SHP77 (cell line): ENCODE measurements around the gene DOHH.
A peak's percentile ranks its signal among the peaks of the same experiment; 100 is the strongest.

Experiments used
- DNase-seq, 2 experiments: peaks; one replicate each; lab custom pipeline; 2025; lab: John Stamatoyannopoulos, UW

DOHH gene, protein sequence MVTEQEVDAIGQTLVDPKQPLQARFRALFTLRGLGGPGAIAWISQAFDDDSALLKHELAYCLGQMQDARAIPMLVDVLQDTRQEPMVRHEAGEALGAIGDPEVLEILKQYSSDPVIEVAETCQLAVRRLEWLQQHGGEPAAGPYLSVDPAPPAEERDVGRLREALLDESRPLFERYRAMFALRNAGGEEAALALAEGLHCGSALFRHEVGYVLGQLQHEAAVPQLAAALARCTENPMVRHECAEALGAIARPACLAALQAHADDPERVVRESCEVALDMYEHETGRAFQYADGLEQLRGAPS

DNA sequence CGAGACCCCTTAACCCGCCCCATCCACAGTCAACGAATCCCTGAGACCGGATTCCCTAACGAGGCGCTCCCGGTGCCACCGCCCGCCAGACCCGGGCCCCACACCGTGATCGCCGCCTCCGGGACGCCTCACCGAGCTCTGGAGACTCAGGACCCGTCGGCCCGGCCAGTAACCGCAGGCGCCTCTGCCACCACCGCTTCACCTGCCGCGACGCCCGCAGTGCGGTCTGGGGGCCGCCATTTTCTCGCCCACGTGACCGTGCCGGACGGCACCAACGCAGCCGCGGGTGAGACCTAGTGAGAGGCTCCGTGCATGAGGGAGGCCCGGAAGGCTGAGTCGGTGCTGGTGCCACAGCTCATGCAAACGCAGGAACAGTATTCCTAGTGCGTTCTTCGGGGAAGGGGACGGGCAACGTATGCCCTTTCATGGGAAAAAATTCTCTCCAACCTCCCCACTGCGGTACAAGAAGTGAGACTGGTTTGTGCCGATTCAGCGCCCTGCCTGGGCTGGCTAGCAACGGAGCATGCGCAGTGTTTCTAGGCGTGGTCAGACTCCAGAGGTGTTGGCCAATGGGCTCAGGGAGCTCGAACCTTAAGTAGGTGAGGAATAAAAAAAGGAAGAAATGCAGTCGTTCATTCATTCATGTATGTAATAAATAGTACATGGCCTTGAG, at the start of gene DOHH:
Gene DOHH (minus strand): TSS at position 246 of the 673 bp plus-strand sequence. CDS start 3,860 bp downstream, outside the sequence.
- peak; percentile 93 to 95 for DNase-seq

DNA sequence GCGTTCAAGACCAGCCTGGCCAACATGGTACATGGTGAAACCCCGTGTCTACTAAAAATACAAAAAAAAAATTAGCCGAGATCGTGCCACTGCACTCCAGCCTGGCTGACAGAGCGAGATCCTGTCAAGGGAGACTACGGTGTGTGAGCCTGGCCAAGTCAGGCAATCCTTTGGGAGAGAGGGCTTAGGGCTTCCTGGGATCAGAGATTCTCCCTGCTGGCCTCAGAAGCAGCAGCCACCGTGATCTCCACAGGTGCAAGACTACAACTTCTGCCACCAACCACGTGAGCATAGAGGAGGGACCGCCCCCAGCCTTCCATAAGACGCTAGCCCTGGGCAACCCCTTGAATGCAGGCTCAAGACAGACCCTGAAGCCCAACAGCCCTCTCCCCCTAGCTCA, 49.3 kb upstream of the DOHH start:
- no peak for DNase-seq

DNA sequence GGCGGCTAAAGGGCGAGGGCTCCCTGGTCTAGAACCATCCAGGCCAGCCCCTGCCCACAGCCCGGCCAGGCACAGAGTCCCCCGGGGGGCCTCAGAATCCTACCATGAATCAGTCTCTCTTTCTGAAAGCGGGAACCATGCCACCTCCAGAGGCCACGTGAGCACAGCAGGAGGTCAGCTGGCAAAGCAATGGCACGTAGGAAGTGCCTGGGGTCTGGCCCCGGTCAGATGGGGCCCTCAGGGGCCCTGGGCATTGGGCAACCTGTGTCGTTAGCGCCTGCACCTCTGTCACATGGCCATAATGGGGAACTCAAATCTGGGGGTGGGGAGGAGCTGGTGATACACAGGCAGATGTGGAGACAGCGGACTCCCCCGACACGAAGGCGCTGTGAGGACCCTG, 48.1 kb upstream of the DOHH start:
- no peak for DNase-seq

DNA sequence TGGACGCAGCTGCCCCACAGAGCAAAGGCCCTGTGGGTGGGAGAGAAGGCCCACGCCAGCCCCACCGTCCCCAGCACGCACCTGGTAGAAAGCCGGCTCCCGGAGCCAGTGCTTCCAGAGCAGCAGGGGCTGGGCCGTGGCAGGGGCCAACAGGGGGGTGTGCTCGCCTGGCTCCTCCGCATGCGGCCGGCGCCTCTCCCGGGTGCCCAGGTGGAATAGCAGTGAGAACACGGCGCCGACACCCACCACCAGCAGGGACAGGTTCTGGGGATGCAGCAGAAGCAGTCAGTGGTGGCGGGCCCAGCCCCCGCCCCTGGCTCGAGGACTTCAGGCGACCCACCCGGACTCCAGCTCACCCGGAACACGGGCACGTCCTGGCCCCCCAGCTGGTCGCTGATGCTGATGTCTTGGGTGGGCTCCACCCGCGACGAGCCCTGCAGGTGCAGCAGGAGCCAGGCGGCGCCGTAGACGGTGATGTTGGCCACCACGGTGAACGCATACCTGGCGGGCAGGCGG, 47.4 kb upstream of the DOHH start:
- no peak for DNase-seq

DNA sequence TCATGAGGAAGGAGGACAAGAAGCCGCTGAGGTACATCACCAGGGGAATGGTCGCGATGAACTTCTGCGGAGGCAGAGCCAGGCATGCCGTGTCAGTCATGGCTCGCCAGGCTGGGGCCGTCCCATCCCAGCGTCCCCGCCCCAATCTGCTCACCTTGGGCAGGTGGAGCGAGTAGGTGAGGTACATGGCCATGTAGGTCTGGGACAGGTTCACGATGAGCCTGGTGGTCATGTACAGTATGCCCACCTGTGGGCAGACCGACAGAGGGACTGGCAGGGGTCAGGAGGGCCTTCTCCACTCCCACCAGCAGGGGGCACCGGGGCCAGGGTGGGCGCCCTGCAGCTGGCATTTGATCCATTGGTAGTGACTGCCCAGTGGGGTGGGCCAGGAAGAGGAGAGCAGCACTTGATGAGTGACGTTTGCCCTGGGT, 46.8 kb upstream of the DOHH start:
- DNase-seq, result peak in 1 of 2 experiments; percentile 18

DNA sequence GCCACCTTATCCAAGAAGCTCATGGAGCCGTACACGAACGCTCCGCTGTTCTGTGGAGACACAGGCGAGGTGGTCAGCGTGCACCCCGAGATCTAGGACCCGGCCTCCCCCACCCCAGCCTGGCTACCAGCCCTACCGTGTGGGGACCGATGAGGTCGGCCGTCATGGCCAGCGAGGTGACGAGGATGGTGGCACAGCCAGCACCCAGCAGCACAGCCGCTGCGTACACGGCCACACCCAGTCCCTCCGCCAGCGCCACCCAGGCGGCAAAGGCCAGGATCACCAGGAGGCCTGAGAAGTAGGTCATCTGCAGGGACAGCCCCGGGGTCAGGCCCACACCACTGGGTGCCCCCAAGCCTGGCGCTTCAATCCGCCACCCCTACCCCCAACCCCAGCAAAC, 45.6 kb upstream of the DOHH start:
- no peak for DNase-seq

DNA sequence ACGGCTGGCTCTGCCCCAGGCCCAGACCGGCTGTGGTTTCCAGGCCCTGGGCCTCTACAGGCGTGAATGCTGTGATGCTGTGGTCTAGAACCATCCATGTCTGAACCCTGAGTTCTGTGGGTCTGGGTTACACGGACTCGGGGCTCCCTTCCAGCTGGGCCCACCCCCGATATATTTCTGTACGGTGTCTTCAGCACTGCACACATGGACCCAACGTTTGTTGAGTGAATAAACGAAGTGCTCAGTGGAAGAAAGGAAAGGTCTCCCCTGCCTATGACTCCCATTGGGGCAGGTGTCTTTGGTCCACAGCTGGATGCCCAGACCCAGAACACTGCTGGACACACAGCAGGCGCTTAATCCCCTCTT, 45.2 kb upstream of the DOHH start:
- DNase-seq, result no peak

DNA sequence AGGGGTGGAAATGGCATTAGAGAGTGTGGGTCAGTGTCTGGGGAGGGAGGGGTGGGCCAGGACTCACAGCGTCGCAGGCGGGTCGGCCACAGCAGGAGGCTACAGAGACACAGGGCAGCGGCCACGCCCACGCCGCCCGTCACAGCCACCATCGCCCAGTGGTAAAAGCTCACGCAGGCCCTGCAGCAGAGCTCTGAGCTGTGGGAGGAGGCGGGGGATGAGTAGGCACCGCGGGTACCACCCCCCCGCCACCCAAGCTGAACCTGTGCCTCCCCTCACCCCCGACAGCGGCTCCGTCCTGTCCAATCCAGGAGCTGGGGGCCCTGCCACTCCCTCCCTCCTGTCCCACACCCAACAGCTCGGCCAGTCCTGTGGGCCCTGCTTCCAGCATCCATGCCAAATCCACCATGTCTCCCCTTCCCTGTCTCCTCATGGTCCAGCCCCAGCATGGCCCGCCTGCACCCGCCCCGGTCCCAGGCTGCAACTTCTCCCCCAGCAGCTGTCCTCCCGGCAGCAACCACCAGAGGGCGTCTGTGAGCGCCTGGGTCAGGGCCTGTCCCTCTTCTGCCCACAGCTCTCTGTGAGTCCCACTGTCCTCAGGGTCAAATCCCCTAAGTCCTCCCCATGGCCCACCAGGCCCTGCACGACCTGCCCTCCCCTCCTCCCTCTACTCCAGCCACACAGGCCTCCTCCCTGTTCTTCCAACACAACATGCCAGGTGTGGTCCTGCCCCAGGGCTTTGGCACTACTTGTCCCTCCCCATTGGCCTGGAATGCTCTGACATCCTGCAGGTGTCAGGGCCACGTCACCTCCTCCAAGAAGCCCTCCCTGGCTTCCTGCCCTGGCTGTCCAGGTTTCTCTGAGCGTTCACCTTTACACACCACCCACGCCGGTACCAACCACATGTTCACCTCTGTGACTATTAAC, 44.5 kb upstream of the DOHH start:
- DNase-seq, result peak; percentile 12 to 20

DNA sequence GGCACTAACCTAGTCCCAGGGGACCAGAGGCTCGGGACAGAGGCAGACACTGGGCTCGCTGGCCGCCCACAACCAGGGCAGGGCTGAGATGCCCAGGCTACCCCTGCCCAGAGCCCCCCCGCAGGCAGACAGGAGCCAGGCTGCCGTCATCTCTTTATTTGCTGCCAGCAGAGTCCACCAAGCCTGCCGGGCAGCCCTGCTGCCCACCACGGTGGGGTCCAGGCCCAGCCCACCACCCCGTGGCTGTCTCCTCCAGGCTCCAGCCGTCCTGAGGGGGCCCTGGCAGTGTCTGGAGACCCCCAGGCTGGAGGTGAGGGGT, 43.5 kb upstream of the DOHH start:
- DNase-seq, result no peak

DNA sequence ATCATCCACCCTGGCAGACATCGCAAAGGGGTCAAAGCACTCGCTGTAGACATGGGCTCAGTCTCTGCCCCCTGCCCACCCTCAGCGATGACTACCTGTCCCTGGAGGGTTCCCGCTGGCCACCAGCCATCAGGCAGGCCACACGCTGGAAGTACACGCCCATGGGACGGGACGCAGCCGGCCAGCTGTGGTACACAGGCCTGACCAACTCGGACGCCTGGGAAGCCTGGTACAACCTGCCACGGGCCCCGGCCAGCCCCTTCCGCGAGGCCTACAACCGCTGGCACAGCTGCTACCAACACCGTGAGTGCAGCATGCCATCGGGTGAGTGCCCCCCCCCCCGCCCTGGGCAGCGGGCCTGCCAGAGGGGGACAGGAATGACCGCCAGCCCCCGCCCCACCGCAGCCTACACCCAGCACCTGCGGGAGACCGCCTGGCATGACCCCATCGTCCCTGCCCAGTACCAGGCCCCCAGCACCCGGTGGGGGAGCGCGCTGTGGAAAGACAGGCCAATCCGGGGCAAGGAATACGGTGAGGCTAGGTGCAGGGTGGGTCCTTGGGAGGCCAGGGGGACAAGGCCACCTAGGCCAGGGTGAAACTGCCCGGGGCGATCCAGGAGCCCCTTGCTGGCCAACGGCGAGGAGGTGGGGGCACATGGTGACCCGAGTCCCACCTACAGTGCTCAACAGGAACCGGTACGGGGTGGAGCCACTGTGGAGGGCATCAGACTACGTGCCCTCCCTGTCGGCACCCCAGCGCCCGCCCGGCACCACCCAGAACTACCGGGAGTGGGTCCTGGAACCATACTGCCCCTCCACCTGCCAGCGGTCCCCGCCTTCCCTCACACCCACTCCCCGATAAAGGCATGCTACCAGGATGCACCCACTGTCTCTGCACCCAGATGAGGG, 42.9 kb upstream of the DOHH start:
- DNase-seq, result no peak

DNA sequence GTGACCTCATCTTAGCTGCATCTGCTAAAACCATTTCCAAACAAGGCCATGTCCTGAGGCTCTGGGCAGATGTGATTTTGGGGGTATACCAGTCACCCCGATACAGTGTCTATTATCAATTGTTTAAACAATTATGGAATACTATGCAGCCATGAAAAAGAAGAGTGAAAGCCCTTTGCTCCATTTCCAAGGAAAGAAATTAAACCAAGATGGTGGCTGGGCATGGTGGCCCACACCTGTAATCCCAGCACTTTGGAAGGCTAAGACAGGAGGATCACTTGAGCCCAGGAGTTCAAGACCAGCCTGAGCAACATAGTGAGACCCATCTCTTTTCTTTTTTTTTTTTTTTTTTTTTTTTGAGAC, 39.3 kb upstream of the DOHH start:
- DNase-seq, result no peak

DNA sequence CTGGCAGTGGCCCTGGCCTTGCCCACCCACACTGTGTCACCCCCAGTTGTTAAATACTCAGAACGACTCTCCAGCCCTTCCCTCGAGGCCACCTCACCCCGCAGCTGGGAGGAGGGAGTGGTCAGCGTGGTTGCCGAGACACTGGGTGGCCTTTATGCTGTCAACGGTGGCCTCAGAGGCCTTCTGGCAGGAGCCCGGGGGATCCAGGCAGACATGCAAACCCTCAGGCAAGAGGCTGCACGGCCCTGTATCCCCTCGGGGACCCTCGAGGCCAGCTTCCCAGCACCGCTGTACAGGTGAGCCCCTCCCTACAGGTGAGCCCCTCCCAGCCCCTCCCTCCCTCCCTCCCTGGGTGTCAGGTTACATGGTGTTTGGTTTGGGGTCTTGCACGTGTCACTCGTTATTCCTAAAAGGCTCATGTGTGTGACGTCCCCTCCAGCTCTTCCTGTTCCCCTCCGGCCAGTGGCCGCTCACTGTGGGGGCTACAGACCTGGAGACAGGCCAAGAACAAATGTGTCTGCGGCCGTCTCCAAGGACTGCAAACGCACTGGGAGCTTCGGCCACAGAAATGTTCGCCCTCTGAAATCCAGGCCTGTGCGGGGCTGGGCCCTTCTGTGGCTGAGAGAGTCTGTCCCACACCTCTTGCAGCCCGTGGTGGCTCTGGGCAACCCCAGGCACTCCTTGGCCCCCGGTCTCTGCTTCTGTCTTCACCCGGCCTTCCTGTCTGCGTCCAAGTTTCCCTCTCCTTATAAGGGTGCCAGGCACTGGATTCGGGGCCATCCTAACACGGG, 38.7 kb upstream of the DOHH start, which contains the start of gene TEKTIP1:
Gene TEKTIP1 (plus strand): TSS at position 210 of the 791 bp plus-strand sequence. CDS start 4 bp downstream, at position 214.
- no peak for DNase-seq

DNA sequence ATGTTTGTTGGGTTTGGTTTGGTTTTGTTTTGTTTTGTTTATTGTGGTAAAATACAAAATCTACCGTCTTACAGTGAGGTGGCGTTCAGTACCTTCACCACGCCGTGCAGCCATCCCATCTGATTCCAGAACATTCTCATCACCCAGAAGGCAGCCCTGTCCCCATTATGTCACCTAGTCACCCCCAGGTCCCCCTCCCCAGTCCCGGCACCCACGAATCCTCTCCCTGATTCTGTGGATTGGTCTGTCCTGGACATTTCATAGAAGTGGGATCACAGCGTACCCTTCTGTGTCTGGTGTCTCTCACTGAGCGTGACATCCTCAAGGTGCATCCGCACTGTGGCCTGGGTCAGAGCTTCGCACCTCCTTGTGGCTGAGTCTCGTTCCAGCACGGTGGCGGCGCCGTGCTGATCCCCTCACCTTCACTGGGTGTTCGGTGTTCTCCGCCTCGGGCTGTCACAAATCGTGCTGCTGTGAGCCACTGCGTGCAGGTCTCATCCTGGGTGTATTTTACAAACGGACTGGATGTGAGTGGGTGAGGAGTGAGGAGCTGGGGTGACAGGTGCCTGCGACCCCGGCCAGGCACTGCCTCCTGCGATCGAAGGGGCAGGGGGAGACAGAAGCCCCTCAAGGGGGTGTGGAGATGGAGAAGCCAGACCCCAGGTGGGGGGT, 37.9 kb upstream of the DOHH start:
- DNase-seq, result no peak

DNA sequence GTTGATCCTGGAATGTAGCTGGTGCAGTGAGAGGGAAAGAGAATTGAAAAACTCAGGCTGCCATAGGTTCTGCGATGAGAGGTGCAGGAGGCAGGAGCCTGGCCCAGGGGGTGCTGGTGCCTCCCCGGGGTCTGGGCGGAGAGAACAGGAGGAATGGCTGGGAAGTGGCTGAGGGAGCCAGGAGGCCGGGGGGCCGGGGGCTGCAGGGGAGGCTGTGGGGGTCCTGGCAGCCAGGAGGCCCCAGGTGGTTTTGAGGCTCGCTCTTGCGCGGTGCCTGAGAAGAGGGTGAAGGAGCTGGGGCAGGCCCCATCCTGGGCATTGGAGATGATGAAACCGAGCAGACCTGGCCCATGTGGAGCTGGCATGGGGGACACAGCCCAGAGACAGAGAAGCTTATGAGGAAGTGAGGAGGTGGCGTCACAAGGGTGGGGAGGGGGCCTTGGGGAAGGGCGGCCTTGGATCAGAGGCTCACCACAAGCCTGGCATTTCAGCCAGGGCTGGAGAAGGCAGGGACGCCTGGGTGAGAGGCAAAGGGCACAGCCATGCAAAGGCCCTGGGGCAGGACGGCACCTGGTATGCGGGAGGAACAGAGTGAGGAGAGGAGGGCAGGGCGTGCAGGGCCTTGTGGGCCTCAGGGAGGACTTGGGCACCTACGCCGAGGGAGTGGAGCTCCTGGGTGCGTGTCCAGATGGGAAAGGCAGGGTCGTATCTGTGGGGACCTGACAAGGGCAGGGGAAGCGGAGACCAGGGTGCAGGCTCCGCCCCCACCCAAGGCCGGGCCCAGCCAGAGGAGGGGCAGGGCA, 37.2 kb upstream of the DOHH start:
- DNase-seq, result no peak

DNA sequence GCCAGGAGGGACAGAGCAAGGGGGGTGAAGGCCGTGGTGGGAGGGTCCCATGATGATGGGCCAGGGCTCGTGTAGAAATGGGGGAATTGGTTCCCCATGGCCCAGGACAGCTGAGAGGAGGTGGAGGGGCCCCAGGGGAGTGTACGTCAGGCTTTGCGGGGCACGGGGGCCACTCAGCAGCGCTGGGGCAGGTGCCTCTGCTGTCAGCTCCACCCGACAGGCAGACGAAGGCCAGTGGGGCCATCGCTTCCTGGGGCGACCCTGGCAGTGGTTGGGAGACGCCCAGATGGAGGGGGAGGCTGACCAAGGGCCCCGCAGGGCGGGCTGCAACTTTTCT, 36.6 kb upstream of the DOHH start:
- no peak for DNase-seq

DNA sequence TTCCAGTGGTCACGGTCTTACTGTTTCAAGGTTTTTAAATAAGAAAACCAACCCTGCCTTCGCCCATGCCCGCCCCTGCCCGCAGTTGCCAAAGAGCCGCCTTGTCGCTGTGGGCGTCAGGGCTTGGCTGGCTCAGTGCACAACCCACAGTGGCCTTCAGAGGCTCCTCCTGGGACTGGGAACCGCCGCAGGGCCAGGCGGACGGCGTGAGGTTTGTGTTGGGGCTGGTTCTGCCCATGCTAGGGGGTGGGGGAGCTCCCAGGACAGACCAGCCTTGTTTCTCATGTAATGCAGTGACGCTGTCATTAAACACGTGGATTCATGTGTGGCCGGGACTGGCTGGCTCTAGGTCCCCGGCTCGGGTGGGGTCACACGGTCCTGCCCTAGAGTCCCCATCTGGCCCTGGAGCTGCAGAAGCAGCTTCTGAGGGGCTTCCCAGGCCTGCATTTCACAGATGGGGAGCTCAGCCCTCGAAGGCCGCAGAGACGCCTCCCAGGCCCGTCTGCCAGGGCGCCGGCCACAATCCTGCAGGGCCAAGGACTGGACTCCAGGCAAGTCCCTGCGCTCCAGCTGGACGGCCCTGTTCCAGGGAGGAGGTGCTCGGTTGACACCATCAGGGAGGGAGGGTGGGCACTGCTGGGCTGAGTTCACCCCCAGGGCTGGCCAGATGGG, 36.1 kb upstream of the DOHH start:
- DNase-seq, result no peak

DNA sequence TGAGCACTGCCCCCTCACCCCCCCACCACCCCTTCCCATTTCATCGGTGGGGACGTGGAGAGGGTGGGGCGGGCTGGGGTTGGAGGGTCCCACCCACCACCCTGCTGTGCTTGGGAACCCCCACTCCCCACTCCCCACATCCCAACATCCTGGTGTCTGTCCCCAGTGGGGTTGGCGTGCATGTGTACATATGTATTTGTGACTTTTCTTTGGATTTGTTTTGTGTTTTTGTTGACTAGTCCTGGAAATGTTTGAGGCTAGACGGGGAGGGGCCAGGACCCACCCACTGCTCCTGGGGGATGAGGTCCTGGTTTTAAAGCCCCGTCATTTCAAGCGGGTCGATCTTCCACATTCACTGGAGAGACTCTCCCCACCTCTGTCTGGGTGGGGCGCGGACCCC, 35.5 kb upstream of the DOHH start:
- no peak for DNase-seq

DNA sequence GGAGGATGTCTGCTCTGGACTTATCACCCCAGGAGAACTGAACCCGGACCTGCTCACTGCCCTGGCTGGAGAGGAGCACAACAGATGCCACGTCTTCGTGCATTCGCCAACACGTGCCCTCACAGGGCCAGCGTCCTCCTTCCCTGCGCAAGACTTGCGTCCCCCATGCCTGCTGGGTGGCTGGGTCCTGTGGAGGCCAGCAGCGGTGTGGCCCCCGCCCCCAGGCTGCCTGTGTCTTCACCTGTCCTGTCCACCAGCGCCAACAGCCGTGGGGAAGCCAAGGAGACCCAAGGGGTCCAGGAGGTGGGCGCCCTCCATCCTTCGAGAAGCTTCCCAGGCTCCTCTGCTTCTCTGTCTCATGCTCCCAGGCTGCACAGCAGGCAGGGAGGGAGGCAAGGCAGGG, 35.1 kb upstream of the DOHH start:
- no peak for DNase-seq

DNA sequence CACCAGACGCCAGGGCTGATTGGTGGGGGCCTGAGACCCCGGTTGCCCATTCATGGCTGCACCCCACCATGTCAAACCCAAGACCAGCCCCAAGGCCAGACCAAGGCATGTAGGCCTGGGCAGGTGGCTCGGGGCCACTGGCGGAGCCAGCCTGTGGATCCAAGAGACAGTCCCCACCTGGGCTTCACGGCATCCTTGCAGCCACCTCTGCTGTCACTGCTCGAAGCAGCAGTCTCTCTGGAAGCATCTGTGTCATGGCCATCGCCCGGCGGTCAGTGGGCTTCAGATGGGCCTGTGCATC, 34.7 kb upstream of the DOHH start:
- no peak for DNase-seq
